ENCODE results near the gene VPS41.

DNA sequence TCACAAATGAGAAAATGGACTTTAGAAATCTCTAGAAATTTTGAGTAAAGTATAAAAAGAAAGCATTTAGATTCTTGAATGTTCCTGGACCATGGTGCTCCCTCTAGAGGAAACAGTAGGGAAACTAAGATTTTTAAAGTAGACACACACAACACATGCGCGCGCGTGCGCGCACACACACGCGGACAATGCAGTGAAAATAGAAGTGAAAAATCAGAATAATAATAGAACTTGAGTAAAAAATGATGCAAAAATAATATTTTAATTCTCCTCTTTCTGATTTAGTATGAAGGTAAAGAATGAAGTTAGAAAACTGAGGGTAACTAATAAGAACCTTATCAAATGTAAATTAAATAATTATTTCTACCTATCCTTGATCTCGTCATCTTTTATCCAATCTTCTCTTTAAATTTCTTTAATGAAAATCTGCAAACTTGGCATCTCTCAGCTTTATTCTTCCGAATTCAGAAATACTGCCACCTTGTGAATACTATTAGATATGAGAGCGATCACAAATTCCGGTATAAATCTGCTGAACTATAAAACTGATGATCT lies 160.9 kb downstream of the VPS41 start:
- TF ChIP-seq POLR2A (IDR thresholded peaks at IDR 0.05) = no peak
- TF ChIP-seq, protein P1, sequence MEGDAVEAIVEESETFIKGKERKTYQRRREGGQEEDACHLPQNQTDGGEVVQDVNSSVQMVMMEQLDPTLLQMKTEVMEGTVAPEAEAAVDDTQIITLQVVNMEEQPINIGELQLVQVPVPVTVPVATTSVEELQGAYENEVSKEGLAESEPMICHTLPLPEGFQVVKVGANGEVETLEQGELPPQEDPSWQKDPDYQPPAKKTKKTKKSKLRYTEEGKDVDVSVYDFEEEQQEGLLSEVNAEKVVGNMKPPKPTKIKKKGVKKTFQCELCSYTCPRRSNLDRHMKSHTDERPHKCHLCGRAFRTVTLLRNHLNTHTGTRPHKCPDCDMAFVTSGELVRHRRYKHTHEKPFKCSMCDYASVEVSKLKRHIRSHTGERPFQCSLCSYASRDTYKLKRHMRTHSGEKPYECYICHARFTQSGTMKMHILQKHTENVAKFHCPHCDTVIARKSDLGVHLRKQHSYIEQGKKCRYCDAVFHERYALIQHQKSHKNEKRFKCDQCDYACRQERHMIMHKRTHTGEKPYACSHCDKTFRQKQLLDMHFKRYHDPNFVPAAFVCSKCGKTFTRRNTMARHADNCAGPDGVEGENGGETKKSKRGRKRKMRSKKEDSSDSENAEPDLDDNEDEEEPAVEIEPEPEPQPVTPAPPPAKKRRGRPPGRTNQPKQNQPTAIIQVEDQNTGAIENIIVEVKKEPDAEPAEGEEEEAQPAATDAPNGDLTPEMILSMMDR (IDR thresholded peaks at IDR 0.05 in 8 of 11, conservative IDR thresholded peaks at IDR 0.05 in 3 of 11) = peak in 3 of 11 experiments; percentile 11 to 21 (median 18)
- TF ChIP-seq POLR2AphosphoS5 (IDR thresholded peaks at IDR 0.05) = no peak
